NT2/D1 (cell line): Measurements from ENCODE around the gene POU3F3.

ENCODE experiments used
- SUZ12 ChIP-seq: IDR thresholded peaks from 2 replicates; pipeline ENCODE4 v1.6.1; 2011; ENCODE audit not compliant: insufficient read length, insufficient read depth; ENCODE audit errors: extremely low read depth
- YY1 ChIP-seq: IDR thresholded peaks from 2 replicates; pipeline ENCODE4 v1.6.1; 2011; ENCODE audit not compliant: insufficient read length, insufficient read depth

- TF ChIP-seq SUZ12 (no peak), YY1 (no peak)
Measured at GRCh38 chr2:104818264-104818663, 35.7 kb upstream of the POU3F3 start.
